Measurements from ENCODE around the gene POLE2. TPM values are rescaled to one million over a fixed set of nuclear protein-coding genes. Genes with fewer than 3 reads are reported as not detected.

POLE2 gene
- total RNA-seq, 2 experiments from 2014 or later: 1.2 to 1.4 TPM

GRCh38 chr14:49654511-49654910, 33.5 kb downstream of the POLE2 start:
- no peak for ATAC-seq (ENCODE audit: poor library complexity)
- Histone ChIP-seq H3K27ac (ENCODE audit: low read depth in 1 of 2, low read length in 2 of 2) (no peak overlapping the region), H3K4me1 (ENCODE audit: insufficient read depth, low read length) (no peaks in the 10 kb centered on the region), H3K4me3 (ENCODE audit: low read length) (no peak overlapping the region), H3K27me3 (ENCODE audit: control insufficient read depth in 1 of 2, insufficient read depth in 2 of 2, low read length in 2 of 2) (no peaks in the 10 kb centered on the region), H3K9me3 (ENCODE audit: control insufficient read depth in 1 of 2, insufficient read depth in 1 of 2, low read length in 2 of 2) (no peaks in the 10 kb centered on the region), H3K36me3 (ENCODE audit: insufficient read depth, low read length) (no peaks in the 10 kb centered on the region)
- Mint-ChIP-seq H3K4me3 (no peak overlapping the region), H3K27me3 (no peaks in the 10 kb centered on the region), H3K27ac (no peak overlapping the region), H3K4me1 (ENCODE audit: low read depth) (peaks cover 7% of the 10 kb centered on the region), H3K36me3 (ENCODE audit: low read depth) (no peaks in the 10 kb centered on the region), H3K9me3 (no peaks in the 10 kb centered on the region)
- CTCF ChIA-PET: no interaction called here
- DNase-seq: no peak
- intact Hi-C loops (cut with DNase I, micrococcal nuclease): no loop called here
- POLR2A ChIA-PET: no interaction called here
- no peak for TF ChIP-seq CTCF (IDR thresholded peaks at IDR 0.05)

DNA sequence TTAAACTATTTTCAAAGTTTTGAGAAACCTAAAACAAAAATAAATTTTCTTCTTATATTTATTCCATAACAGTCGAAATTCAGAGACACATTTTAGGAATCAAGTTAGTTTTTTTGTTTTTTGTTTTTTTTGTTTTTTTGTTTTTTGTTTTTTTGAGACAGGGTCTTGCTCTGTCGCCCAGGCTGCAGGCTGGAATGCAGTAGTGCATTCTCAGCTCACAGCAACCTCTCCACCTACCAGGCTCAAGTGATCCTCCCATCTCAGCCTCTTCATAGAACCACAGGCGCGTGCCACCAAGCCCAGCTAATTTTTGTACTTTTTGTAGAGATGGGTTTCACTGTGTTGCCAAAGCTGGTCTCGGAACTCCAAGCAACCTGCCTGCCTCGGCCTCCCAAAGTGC, 34.5 kb downstream of the POLE2 start:
- no peak for TF ChIP-seq CTCF (IDR thresholded peaks at IDR 0.05)
- no peaks in the 10 kb centered on the region for H3K9me3 Mint-ChIP-seq
- H3K4me3 Mint-ChIP-seq: no peak overlapping the region
- H3K4me1 Mint-ChIP-seq (ENCODE audit: low read depth): peaks cover 7% of the 10 kb centered on the region
- Histone ChIP-seq H3K4me3 (ENCODE audit: low read length) (no peak overlapping the region), H3K36me3 (ENCODE audit: insufficient read depth, low read length) (no peaks in the 10 kb centered on the region), H3K27me3 (ENCODE audit: control insufficient read depth in 1 of 2, insufficient read depth in 2 of 2, low read length in 2 of 2) (no peaks in the 10 kb centered on the region), H3K27ac (ENCODE audit: low read depth in 1 of 2, low read length in 2 of 2) (no peak overlapping the region), H3K4me1 (ENCODE audit: insufficient read depth, low read length) (no peaks in the 10 kb centered on the region), H3K9me3 (ENCODE audit: control insufficient read depth in 1 of 2, insufficient read depth in 1 of 2, low read length in 2 of 2) (no peaks in the 10 kb centered on the region)
- DNase-seq (no peak), ATAC-seq (ENCODE audit: poor library complexity) (no peak)
- H3K27ac Mint-ChIP-seq: no peak overlapping the region
- no peaks in the 10 kb centered on the region for H3K36me3 Mint-ChIP-seq (ENCODE audit: low read depth)
- POLR2A ChIA-PET: no interaction called here
- CTCF ChIA-PET: no interaction called here
- no peaks in the 10 kb centered on the region for H3K27me3 Mint-ChIP-seq
- intact Hi-C loops (cut with DNase I, micrococcal nuclease): no loop called here

DNA sequence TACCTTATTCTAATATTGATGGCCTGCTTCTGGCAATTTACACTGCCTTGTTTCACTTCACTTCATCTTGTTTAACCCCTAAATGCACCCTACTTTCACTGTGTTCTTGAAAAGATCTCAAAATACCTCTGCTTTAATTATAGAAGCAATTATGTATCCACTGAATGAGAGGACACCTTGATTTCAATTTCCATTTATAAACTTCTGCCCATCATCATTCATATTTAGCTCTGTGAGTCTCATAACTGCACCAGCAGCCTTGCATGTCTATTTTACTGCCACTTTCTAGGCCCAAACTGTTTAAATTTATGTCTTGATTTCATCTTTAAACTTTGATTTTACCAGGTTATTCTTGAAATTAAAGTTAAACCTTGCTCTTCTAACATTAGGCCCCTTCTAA, 45.9 kb downstream of the POLE2 start:
- POLR2A ChIA-PET: interaction anchor here (0.8 kb wide), 1 partner anchor 22 kb away, joined by 5 read pairs; the partner anchor contains the start of genes MGAT2 and RPL36AL
- CTCF ChIA-PET: interaction anchor here (1.2 kb wide), 1 partner anchor 126 kb away, joined by 6 read pairs; the partner anchor contains the start of gene KLHDC2
- Histone ChIP-seq H3K27ac (ENCODE audit: low read depth in 1 of 2, low read length in 2 of 2) (no peak overlapping the region), H3K4me1 (ENCODE audit: insufficient read depth, low read length) (peaks cover 31% of the 10 kb centered on the region), H3K4me3 (ENCODE audit: low read length) (no peak overlapping the region), H3K27me3 (ENCODE audit: control insufficient read depth in 1 of 2, insufficient read depth in 2 of 2, low read length in 2 of 2) (no peaks in the 10 kb centered on the region), H3K36me3 (ENCODE audit: insufficient read depth, low read length) (peaks cover 21% of the 10 kb centered on the region), H3K9me3 (ENCODE audit: control insufficient read depth in 1 of 2, insufficient read depth in 1 of 2, low read length in 2 of 2) (no peaks in the 10 kb centered on the region)
- ATAC-seq (ENCODE audit: poor library complexity) (no peak), DNase-seq (no peak)
- peak overlapping the region; percentile 60 for H3K27ac Mint-ChIP-seq
- H3K4me1 Mint-ChIP-seq (ENCODE audit: low read depth): peaks cover 59% of the 10 kb centered on the region
- H3K4me3 Mint-ChIP-seq: no peak overlapping the region
- intact Hi-C loops (cut with DNase I, micrococcal nuclease): no loop called here
- no peaks in the 10 kb centered on the region for H3K9me3 Mint-ChIP-seq
- H3K36me3 Mint-ChIP-seq (ENCODE audit: low read depth): peaks cover 42% of the 10 kb centered on the region
- TF ChIP-seq CTCF (IDR thresholded peaks at IDR 0.05): no peak
- H3K27me3 Mint-ChIP-seq: no peaks in the 10 kb centered on the region

Data from CD4-positive, alpha-beta T cell (primary cell).